GM06990 (cell line): ENCODE results near the gene LY6G6F.
A peak's percentile ranks its signal among the peaks of the same experiment; 100 is the strongest.

ENCODE experiments used
- DNase-seq: peaks from one replicate; pipeline ENCODE4 v3.0.0-alpha.2; 2011; ENCODE audit not compliant: insufficient read length; ENCODE audit errors: extremely low read depth
- H3K27me3 ChIP-seq: replicated peaks from 2 replicates; pipeline ENCODE4 v1.6.0; 2011; ENCODE audit warnings: low read length; ENCODE audit not compliant: control insufficient read depth, insufficient read depth
- H3K36me3 ChIP-seq: 2 replicates; pipeline ENCODE4 v1.5.1; 2011; ENCODE audit warnings: low read length; ENCODE audit not compliant: control insufficient read depth, insufficient read depth
- H3K4me3 ChIP-seq: replicated peaks from 2 replicates; pipeline ENCODE4 v1.5.1; 2011; ENCODE audit warnings: low read depth, mild to moderate bottlenecking, control low read depth, low read length
- CTCF ChIP-seq: IDR thresholded peaks from 2 replicates; pipeline ENCODE4 v1.5.1; 2011; ENCODE audit warnings: low read length, control low read depth, mild to moderate bottlenecking, inconsistent platforms; ENCODE audit not compliant: insufficient read depth, poor library complexity, severe bottlenecking

The LY6G6F gene

GRCh38 chr6:31664790-31665500 lies 41.7 kb upstream of the LY6G6F start, which contains the start of gene GPANK1:
GPANK1 (minus strand) TSS chr6:31664997; CDS start chr6:31664478, 519 bp downstream.
- H3K4me3 ChIP-seq, result peak within 1 kb of the TSS; percentile 98
- TF ChIP-seq CTCF, result no peak
- H3K36me3 ChIP-seq, result peaks cover 23% of the 10 kb centered on the region
- H3K27me3 ChIP-seq, result no peaks in the 10 kb centered on the region
- DNase-seq, result peak; percentile 82

GRCh38 chr6:31665501-31666336 lies 40.9 kb upstream of the LY6G6F start, which contains the start of gene CSNK2B:
CSNK2B (plus strand) TSS chr6:31666080; CDS start chr6:31666832, 752 bp downstream.
- no peak for TF ChIP-seq CTCF
- peaks cover 24% of the 10 kb centered on the region for H3K36me3 ChIP-seq
- peak; percentile 96 for DNase-seq

GRCh38 chr6:31666337-31666965 lies 40.2 kb upstream of the LY6G6F start:
- Histone ChIP-seq H3K36me3 (peaks cover 29% of the 10 kb centered on the region), H3K4me3 (peak overlapping the region; percentile 98), H3K27me3 (no peaks in the 10 kb centered on the region)
- DNase-seq, result no peak
- TF ChIP-seq CTCF, result no peak

More at GRCh38 chr6:31665501-31666336, 40.9 kb upstream of the LY6G6F start, which contains the start of gene CSNK2B:
- H3K27me3 ChIP-seq, result no peaks in the 10 kb centered on the region
- H3K4me3 ChIP-seq, result peak within 1 kb of the TSS; percentile 98

GRCh38 chr6:31669676-31670075 lies 37.0 kb upstream of the LY6G6F start, which contains the start of gene LY6G5B:
LY6G5B (plus strand) TSS chr6:31669976; CDS start chr6:31670951, 975 bp downstream.
- DNase-seq, result no peak
- Histone ChIP-seq H3K4me3 (no peak within 1 kb of the TSS), H3K36me3 (peaks cover 32% of the 10 kb centered on the region), H3K27me3 (no peaks in the 10 kb centered on the region)
- TF ChIP-seq CTCF, result no peak

- Histone ChIP-seq H3K36me3 (peaks cover 7% of the 10 kb centered on the region), H3K4me3 (no peak overlapping the region), H3K27me3 (no peaks in the 10 kb centered on the region)
- no peak for TF ChIP-seq CTCF
- DNase-seq, result no peak
Observed at GRCh38 chr6:31676322-31676903, 30.3 kb upstream of the LY6G6F start.
